NOMO-1 treated with DMSO at 0.1 percent for 48 hours (cell line): ENCODE results near the gene PIGV.

Source experiments
- DNase-seq: peaks from one replicate; lab custom pipeline; 2025; ENCODE audit not compliant: unreplicated experiment; lab: John Stamatoyannopoulos, UW

The PIGV gene

GRCh38 chr1:26772687-26773086 lies 15.1 kb upstream of the PIGV start:
- DNase-seq, result no peak

DNA sequence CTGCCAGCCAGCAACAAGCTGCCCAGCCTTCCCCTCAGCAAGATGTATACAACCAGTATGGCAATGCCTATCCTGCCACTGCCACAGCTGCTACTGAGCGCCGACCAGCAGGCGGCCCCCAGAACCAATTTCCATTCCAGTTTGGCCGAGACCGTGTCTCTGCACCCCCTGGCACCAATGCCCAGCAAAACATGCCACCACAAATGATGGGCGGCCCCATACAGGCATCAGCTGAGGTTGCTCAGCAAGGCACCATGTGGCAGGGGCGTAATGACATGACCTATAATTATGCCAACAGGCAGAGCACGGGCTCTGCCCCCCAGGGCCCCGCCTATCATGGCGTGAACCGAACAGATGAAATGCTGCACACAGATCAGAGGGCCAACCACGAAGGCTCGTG lies 13.3 kb upstream of the PIGV start:
- DNase-seq, result no peak

DNA sequence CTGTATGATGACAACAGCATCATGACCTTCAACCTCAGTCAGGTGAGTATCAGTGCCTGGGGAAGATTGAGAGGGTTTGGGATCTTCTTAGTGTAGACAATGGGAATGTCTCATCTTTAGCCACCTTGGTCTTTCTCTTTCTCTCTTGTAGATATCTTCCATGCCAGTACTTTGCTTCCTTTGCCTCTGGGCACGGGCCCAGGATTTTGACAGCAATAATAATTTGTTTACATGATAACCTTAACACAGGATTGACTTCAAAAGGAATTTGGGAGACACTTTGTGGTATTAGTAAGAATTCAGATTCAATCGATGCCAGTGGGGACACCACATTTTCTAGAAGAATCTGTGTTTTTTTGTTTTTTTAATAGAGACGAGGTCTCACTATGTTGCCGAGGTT lies 12.1 kb upstream of the PIGV start:
- no peak for DNase-seq

DNA sequence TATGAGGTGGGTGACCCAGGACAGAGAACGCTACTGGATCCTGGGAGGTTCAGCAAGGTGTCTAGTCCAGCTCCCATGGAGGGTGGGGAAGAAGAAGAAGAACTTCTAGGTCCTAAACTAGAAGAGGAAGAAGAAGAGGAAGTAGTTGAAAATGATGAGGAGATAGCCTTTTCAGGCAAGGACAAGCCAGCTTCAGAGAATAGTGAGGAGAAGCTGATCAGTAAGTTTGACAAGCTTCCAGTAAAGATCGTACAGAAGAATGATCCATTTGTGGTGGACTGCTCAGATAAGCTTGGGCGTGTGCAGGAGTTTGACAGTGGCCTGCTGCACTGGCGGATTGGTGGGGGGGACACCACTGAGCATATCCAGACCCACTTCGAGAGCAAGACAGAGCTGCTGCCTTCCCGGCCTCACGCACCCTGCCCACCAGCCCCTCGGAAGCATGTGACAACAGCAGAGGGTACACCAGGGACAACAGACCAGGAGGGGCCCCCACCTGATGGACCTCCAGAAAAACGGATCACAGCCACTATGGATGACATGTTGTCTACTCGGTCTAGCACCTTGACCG lies 8.6 kb upstream of the PIGV start:
- DNase-seq, result peak; percentile 39

DNA sequence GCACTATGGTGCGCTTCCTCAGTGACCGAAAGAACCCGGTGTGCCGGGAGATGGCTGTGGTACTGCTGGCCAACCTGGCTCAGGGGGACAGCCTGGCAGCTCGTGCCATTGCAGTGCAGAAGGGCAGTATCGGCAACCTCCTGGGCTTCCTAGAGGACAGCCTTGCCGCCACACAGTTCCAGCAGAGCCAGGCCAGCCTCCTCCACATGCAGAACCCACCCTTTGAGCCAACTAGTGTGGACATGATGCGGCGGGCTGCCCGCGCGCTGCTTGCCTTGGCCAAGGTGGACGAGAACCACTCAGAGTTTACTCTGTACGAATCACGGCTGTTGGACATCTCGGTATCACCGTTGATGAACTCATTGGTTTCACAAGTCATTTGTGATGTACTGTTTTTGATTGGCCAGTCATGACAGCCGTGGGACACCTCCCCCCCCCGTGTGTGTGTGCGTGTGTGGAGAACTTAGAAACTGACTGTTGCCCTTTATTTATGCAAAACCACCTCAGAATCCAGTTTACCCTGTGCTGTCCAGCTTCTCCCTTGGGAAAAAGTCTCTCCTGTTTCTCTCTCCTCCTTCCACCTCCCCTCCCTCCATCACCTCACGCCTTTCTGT lies 7.3 kb upstream of the PIGV start:
- DNase-seq, result no peak

GRCh38 chr1:26781206-26781825 lies 6.4 kb upstream of the PIGV start:
- DNase-seq, result no peak

- no peak for DNase-seq
These were observed 5.1 kb upstream of the PIGV start for GRCh38 chr1:26782521-26783212.

DNA sequence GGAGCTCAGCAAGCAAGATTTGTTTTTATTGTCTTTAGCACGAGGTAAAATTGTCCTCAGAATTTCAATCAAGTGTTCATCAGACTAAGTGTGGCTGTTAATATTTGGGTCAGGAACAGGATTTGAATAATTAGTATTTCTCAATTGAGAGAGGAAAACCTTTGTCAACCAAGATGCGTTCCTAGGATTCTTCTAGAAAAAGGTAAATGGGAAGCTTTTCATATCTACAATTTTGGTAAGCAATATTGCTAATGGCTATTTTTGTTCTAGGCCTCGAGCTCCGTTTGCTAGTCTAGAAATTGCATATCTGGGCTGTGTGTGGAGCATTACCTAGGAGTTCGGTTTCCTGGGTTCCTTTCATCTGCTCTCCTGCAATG lies 4.1 kb upstream of the PIGV start:
- DNase-seq, result no peak

- peak; percentile 16 for DNase-seq
These were observed 3.5 kb upstream of the PIGV start for GRCh38 chr1:26784023-26784871.

DNA sequence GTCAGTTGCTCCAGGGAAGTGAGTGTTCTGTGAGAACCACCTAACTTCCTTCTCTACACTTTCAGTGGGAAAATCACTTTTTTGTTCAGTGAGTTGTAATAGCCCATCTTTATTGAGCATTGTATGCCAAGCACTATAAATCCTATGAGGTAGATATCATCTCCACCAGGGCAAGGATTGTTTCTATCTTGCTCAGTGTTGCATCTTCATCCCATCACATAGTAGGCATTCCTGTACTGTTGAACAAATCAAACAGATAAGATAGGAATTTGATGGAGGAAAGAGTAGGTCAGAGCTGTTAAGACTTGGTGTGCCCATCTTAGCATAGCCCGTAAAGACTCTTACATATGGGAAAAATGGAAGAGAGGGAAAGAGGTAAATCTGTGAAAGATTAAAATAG lies 2.9 kb upstream of the PIGV start:
- DNase-seq, result no peak

- DNase-seq, result peak; percentile 53
These were observed 1.9 kb upstream of the PIGV start for GRCh38 chr1:26785611-26786436.

DNA sequence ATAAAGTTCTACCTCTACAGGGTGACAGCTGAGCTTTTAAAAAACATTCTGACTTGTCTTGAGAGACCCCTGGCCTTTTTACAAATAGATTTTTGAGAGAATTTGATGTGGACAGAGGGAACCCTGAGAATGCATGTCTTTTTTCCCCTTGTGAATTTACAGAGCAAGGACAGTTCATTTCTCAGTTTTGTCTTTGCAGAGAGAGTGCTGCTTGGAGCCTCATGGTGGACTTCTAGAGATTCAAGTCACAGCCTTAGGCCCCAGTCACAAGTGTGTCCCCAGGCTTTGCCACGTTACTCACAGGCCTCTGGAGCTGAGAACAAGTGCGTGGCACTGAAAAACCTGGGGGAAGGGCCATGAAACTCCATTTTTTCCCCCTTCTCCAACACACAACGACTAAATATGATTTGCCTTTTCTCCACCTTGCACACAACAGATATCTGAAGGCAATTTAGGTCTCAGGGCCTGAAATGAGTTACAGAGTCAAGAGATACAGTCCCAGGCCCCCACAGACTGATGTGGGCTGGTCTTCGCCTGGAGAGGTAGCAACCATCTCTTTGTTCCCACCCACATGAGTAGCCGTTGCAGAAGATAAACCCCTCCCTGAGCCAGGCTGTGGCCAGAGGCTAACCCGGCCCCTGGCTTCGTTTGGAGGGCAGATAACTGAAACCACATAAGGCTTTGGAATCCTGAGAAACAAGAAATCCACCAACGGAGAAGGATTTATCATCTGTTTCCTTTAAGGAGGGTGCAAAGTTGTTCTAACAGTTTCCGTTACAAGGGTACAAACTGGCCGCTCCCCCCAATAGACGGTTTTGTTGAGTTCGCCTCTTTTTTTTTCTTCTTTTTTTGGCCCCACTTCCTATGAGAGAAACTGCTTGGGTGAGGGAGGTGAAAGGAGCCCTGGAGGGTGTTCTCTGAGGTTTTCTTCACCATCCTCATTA lies 1.0 kb upstream of the PIGV start:
- peak; percentile 88 for DNase-seq

- DNase-seq, result no peak
These were observed 407 bp upstream of the PIGV start for GRCh38 chr1:26787381-26787705.

- DNase-seq, result no peak
These were observed 700 bp downstream of the PIGV start for GRCh38 chr1:26788515-26788785.

- peak; percentile 86 for DNase-seq
These were observed 1.3 kb downstream of the PIGV start for GRCh38 chr1:26788836-26789611.

DNA sequence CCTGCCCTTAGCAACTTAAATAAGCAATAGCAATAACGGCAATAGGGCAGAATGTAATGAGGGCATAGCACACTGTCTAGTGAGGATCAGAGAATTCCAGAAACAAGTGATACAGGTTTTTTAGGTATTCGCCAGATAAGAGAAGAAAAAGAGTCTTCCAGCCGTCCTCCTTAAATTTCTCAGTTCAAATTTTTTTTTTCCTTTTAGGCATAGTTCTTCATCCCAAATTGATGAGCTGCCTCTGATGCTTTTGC lies 1.8 kb downstream of the PIGV start:
- no peak for DNase-seq

DNA sequence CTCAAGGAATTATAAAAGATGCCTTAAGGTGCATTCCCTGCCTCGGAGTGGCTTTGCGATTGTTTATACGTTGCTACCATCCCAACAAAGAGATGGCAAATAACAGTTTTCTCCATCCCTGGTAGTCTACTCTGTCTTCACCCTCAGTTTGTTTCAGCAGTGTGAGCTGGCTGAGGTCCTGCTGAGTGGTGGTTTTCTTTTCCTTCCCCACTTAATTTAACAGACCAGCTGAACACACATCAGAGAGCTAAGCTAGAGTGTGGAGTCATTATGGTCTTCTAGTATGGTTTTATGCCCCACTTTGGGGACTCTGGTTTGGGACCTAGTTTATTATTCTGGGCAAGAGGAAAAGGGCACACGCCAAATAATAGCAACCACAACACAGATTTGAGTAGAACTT lies 2.2 kb downstream of the PIGV start:
- DNase-seq, result no peak

DNA sequence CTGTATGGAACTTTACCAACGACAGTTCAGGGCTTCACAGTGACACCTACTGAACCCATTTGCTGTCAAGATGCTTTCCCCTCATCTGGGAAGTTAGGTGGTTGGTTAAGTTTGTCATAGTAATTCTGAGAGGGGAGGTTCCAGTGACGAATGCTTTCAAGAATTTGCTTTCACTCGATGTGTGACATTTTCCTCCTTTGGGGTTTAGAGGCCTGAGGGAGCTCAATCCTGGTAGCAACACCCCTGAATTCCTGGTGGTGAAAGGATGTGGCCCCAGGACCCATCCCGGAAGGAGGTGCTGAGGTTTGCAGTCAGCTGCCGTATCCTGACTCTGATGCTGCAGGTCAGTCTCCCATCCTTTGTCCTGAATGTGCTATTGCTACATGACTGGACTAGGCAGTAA lies 2.8 kb downstream of the PIGV start:
- no peak for DNase-seq

DNA sequence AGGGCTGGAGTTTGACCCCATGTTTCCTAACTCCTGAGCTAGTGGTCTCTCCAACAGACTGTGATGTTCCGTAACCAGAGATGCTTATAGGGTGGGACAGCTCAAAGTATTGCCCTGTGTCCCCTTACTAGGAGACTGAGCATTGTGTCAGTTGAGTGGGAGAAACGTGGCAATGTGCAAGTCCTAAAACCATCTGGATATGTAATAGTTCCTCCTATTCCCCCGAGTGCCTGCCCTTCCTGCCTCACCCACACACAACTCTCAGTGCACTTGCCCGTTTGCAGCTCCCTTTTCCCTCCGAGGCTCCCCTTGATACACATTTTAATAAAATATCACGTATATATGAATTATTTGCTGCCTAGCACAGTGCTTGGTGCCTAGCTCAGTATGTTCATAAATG lies 3.4 kb downstream of the PIGV start:
- no peak for DNase-seq
